ENCODE results near the gene MAD1L1. TPM values are rescaled to one million over a fixed set of nuclear protein-coding genes. Genes with fewer than 3 reads are reported as not detected.

The MAD1L1 gene
- total and polyA plus RNA-seq, 2 of the 13 experiments (the other 11 are each of a cell fraction or from before 2014, with no cell fraction given), result 17.4 to 64.7 TPM

GRCh38 chr7:2092279-2092678 is 140.5 kb downstream of the MAD1L1 start:
- no peaks in the 10 kb centered on the region for H3K27me3 ChIP-seq (ENCODE audit: control insufficient read depth in 1 of 2, insufficient read depth in 2 of 2, low read length in 2 of 2)
- no peaks in the 10 kb centered on the region for H3K79me2 ChIP-seq (ENCODE audit: insufficient read depth, low read length)
- BruUV-seq (replicated peaks), result no TSS peak
- FAIRE-seq (no peak), DNase-seq (ENCODE audit: low spot score) (no peak), ATAC-seq (no peak)
- H3K27ac ChIP-seq (ENCODE audit: extremely low read length, insufficient read depth, low read length), result no peak overlapping the region
- intact Hi-C loops (cut with micrococcal nuclease; ENCODE audit: unreplicated experiment) (no loop called here), in situ Hi-C loops (cut with HindIII; ENCODE audit: extremely low pct_ligation_motif_present, low pct_unique_long_range_greater_than_20kb) (no loop called here)
- H3K9ac ChIP-seq (ENCODE audit: insufficient read depth, low read depth, low read length), result no peak overlapping the region
- peaks cover 3 to 27% of the 10 kb centered on the region in 2 experiments; a peak in 4 of 5 replicates for H3K36me3 ChIP-seq (replicated peaks in 1 of 2; ENCODE audit: control insufficient read depth in 1 of 2, insufficient read depth in 2 of 2, low read length in 2 of 2)
- no peaks in the 10 kb centered on the region for H3K4me1 ChIP-seq (ENCODE audit: insufficient read depth, low read length)
- H2AFZ ChIP-seq (ENCODE audit: low read length), result no peak overlapping the region
- TF ChIP-seq ZBTB21 (CRISPR knock-in tag; IDR thresholded peaks at IDR 0.05), result no peak
- TF ChIP-seq ZNF609 (CRISPR knock-in tag; IDR thresholded peaks at IDR 0.05; ENCODE audit: borderline replicate concordance), result no peak
- TF ChIP-seq CBFB (CRISPR knock-in tag; IDR thresholded peaks at IDR 0.05), result no peak
- no peak for TF ChIP-seq SRSF4 (IDR thresholded peaks at IDR 0.05; ENCODE audit: low read depth, low read length, poor library complexity, severe bottlenecking)
- no peak for TF ChIP-seq MTERF4 (CRISPR knock-in tag; IDR thresholded peaks at IDR 0.05)
- TF ChIP-seq U2AF1 (optimal IDR thresholded peaks at IDR 0.05; ENCODE audit: low read depth, low read length), result no peak
- no peak for TF ChIP-seq ATF7 (IDR thresholded peaks at IDR 0.05)
- TF ChIP-seq ATF7 (CRISPR knock-in tag; IDR thresholded peaks at IDR 0.05), result no peak
- TF ChIP-seq ELF1 (CRISPR knock-in tag; IDR thresholded peaks at IDR 0.05), result no peak
- no peak for TF ChIP-seq ZSCAN21 (CRISPR knock-in tag; IDR thresholded peaks at IDR 0.05; ENCODE audit: borderline replicate concordance)
- no peak for TF ChIP-seq ZNF768 (CRISPR knock-in tag; IDR thresholded peaks at IDR 0.05)
- no peak for TF ChIP-seq NR2F1 (CRISPR knock-in tag; IDR thresholded peaks at IDR 0.05)
- TF ChIP-seq CHCHD3 (CRISPR knock-in tag; IDR thresholded peaks at IDR 0.05), result no peak
- no peak for TF ChIP-seq TFDP1 (CRISPR knock-in tag; IDR thresholded peaks at IDR 0.05; ENCODE audit: borderline replicate concordance)
- no peak for TF ChIP-seq ZNF468 (CRISPR knock-in tag; IDR thresholded peaks at IDR 0.05)
- no peak for TF ChIP-seq ZNF331 (CRISPR knock-in tag; IDR thresholded peaks at IDR 0.05)
- H4K20me1 ChIP-seq (ENCODE audit: insufficient read depth, low read length), result no peaks in the 10 kb centered on the region
- WGBS (ENCODE audit: low lambda C conversion rate), result 95% methylated on average over 8 of the region's 8 CpGs
- H3K4me2 ChIP-seq (ENCODE audit: low read depth, low read length), result no peak overlapping the region
- no peaks in the 10 kb centered on the region for H3K9me3 ChIP-seq (ENCODE audit: low read length)
- no peak overlapping the region for H3K4me3 ChIP-seq (replicated peaks in 1 of 3; ENCODE audit: insufficient read depth in 1 of 3, low read depth in 2 of 3, low read length in 3 of 3)
- CTCF ChIA-PET (ENCODE audit: low intra/inter-chr PET ratio, low total read pairs), result no interaction called here
- POLR2A ChIA-PET, result no interaction called here

Data from HepG2 (cell line).